Hippocampal formation (tissue), 2 donors: ENCODE measurements around the gene PARP16.

Experiments
- DNase-seq, 2 donors: peaks; one replicate each; lab custom pipeline; 2025; lab: John Stamatoyannopoulos, UW

PARP16 gene

GRCh38 chr15:65312400-65312916 lies 25.8 kb upstream of the PARP16 start:
- DNase-seq: peak; percentile 55 to 60

DNA sequence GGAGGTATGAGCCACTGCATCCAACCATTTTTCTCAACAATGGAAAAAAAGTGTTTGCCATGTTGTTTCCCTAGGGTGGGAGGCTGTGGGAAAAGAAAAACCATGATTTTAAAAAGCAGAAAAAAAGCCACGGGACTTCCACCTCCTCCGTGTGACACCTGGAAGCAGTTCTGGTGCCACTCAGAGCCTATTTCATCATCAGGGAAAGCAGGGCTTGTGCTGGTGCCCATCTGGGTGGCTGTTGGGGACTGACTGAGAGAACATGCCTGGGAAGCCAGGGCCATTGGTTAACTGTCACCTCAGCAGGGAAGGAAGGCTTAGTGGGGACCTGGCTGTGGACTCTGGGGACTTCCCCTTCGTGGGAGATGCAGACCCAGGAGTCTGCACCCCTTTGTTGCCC lies 25.1 kb upstream of the PARP16 start:
- DNase-seq: no peak

DNA sequence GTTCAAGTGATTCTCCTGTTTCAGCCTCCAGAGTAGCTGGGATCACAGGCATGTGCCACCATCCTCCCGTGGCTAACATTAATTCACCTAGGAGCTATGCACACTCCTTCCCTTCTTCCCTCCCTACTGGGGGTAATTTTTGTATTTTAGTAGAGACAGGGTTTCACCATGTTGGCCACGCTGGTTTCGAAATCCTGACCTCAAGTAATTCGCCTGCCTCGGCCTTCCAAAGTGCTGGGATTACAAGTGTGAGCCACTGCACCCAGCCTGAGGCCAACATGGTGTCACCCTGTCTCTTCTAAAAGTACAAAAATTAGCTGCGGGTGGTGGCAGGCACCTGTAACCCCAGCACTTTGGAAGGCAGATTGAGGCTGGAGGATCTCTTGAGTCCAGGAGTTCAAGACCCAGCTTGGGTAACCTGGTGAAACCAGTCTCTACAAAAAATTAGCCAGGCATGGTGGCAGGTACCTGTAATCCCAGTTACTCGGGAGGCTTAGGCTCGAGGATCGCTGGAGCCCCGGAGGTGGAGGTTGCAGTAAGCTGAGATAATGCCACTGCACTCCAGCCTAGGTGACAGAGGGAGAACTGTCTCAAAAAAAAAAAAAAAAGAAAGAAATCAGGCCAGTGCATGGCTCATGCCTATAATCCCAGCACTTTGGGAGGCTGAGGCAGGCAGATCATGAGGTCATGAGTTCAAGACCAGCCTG lies 23.9 kb upstream of the PARP16 start:
- no peak for DNase-seq

GRCh38 chr15:65309882-65310418 lies 23.3 kb upstream of the PARP16 start:
- no peak for DNase-seq

- no peak for DNase-seq
Observed at GRCh38 chr15:65307978-65308377, 21.3 kb upstream of the PARP16 start.

DNA sequence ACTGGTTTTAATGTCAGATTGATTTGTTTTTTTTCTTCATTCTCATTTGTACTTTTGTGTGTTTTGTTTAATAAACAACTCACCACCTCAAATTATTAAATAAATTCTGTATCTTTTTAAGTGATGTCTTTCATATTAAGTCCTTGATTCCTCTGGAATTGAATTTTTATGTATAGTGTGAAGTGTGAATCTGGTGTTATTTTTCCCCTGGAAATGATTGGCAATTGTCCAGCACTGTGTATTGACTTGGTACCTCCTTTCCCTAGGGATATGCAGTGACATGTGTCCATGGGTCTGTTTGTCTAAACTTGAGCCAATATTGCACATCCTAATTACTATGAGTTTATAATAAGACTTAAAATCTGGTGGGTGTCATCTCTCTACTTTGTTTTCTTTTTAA lies 19.9 kb upstream of the PARP16 start:
- no peak for DNase-seq

DNA sequence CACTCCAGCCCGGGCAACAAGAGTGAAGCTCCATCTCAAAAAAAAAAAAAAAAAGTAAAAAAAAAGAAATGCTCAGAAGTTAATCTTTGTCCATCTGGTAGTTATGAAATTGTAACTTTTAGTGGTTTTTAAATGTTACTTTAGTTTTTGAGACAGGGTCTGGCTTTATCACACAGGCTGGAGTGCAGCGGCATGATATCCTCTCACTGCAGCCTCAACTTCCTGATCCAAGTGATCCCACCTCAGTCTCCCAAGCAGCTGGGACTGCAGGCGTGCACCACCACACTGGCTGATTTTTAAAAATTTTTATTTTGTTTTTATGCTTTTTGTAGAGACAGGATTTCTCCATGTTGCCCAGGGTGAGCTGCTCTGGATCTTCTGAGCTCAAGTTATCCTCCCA lies 19.1 kb upstream of the PARP16 start:
- no peak for DNase-seq

- DNase-seq: no peak
Observed at GRCh38 chr15:65305150-65305758, 18.6 kb upstream of the PARP16 start.

DNA sequence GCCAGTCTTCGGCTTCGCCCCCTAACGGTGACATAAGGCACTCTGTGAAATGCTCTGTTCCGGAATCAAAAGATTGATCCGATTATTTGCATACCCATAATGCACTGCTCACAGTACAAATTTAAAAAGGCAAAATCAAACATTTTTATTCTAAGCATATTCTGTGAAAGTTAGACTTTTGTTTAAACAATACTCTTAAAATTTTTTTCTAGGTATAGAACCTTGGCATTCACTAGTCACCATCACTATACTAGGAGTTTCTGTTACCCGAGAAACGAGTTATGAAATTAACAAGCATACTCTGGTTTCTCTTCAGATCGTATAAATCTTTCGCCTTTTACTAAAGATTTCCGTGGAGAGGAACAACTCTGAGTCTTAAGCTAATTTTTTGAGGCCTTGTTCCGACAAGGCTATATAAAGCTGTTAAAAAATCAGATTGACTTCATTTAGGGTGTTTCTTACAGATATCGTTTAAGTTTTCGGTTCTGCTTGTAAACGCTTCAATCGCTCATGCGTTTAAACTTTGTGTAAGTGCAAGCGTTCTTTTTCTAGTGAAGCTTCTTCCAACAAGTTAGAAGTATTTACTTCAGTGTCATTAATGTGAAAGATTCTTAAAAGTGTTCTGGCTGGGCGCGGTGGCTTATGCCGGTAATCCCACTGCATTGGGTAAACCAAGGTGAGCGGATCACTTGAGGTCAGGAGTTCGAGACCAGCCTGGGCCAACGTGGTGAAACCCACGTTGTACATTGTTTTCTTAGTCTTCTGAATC lies 17.9 kb upstream of the PARP16 start, which contains the start of gene RNU5B-1:
TSS of gene RNU5B-1 (plus strand) at position 297 of the 769 bp plus-strand sequence.
- peak; percentile 17 to 96 for DNase-seq

GRCh38 chr15:65303687-65304380 lies 17.2 kb upstream of the PARP16 start:
- peak; percentile 49 to 69 for DNase-seq

GRCh38 chr15:65302061-65302460 lies 15.4 kb upstream of the PARP16 start:
- DNase-seq: no peak

- no peak for DNase-seq
Observed at GRCh38 chr15:65300924-65301441, 14.3 kb upstream of the PARP16 start.

DNA sequence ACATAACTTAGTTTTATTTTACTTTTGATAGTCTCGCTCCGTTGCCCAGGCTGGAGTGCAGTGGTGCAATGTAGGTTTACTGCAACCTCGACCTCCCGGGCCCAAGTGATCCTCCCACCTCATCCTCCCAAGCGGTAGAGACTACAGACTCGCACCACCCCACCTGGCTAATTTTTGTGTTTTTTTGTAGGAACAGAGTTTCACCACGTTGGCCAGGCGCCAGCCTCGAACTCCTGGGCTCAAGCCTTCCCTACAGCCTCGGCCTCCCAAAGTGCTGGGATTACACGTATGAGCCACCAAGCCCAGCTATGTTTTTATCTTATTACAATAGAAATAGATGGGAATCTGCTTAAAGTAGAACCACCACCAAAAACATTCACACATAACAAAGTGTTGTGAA lies 12.0 kb upstream of the PARP16 start:
- no peak for DNase-seq

DNA sequence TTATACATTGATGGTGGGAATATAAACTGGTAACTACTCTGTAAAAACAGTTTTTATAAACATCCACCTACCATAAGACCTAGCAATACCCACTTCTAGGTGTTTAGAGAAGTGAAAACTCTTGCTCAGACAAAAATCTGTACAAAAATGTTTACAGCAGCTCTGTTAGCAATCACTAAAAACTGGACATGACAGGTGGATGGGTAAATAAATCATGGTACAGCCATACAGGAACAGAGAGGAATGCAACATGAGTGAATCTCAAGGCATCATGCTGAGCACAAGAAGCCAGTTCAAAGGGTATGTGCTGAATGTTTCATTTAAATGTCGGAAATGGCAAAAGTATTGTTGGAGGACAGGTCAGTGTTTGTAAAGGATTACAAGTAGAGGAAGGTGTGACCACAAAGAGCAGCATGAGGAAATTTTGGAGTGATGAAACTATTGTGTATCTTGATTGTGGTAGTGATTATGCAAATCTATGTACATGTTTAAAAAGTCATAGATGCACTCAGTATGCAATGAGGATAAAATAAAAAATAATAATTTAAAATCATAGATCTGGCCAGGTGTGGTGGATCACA lies 6.3 kb upstream of the PARP16 start:
- DNase-seq: no peak

DNA sequence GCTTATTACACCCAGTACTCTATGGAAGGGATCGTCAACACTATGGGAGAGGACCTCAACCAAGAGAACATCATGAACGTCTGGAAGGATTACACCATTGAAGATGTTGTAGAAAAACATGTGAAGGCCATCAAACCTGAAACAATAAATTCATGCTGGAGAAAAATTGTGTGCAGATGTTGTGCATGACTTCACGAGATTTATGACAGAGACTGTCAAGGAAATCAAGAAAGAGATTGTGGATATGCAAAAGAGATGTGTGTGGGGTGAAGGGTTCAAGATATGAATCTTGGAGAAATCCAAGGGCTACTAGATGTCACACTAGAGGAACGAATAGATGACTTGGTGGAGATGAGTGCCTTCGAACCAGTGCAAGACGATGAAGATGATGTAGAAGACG lies 3.5 kb upstream of the PARP16 start:
- DNase-seq: no peak

DNA sequence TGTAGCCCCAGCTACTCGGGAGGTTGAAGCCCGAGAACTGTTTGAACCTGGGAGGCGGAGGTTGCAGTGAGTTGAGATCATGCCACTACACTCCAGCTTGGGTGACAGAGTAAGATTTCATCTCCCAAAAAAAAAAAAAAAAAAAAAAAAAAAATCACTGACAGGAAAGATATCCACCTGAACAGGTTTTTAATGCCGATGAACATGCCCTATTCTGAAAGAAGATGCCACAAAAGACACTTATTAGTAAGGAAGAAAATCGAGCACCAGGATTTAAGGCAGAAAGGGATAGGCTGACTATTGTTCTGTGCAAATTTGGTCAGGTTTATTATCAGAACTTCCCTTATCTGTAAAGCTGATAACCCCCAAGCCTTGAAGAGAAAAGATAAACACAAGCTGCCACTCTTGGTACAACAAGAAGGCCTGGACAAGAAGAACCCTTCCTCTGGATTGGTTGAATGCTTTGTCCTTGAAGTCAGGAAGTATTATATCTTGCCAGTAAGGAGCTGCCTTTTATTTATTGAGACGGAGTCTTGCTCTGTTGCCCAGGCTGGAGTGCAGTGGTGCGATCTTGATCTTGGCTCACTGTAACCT lies 2.7 kb upstream of the PARP16 start:
- DNase-seq: no peak

DNA sequence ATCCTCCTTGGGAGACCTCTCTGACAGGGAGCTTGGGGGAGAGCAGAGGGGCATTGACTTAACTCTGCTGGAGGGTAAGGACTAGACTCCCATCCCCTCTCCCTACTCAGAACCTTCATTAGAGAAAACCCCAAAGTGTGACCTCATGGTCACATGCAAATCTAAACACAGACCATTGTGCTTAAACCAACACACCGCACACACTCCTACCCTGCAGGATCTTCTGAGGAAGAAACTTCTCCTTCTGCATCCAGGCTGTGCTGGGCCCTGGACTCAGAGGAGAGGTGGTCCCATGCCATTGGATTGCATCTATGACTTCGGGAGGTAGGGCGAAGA lies 805 bp upstream of the PARP16 start:
- no peak for DNase-seq

DNA sequence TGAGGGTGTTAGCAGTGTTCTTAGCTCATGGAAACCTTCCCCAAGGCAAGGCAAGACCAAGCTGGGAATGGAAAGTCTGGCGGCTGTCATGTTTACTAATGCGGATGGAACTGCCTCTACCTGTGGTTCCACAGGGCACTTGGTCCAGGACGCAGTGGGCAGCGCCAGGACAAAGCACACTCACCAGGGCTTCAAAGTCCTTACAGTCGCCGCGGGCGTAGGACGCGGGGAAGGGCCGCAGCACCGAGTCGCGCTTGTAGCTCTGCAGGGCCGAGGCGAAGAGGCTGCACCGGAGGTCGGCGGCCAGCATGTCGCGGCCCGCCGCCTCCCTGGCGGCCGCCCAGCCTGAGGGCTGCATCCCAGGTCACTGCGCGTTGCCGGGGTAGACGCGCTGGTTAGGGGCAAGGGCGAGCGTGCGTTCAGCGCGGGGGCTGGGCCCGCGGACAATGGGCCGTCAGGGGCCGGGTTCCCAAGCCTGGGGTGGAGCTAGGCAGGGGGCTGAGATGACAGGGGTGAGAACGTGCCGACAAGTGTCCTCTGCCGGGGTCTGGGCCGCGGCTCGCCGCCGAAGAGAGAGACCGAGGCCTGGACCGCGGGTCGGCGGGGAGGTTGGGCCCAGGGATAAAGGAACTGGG lies 497 bp downstream of the PARP16 start:
- peak in 1 of 2 donors; percentile 56 for DNase-seq

GRCh38 chr15:65285291-65286068 lies 1.2 kb downstream of the PARP16 start:
- DNase-seq: no peak

GRCh38 chr15:65278480-65278879 lies 8.2 kb downstream of the PARP16 start:
- DNase-seq: no peak
